ENCODE data around the gene GNPDA1.

GNPDA1 gene

DNA sequence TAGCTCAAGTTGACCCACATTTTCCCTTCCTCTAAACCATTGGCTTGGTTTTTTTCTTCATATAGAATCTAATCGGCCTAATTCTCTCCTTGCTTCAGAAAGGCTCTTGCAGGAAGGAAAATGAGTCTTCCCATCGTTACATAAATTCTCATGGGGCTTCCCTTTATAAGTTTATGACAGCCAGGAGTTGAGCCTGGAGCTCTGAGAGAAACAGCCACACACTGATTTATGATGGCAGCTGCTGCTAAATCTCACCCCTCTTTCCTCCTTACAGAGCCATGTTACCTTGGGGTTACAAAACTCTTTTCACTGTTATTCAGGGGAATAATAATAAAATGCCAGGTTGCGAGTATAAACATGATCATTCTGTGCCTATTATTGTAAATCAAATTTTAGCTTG is 49.1 kb downstream of the GNPDA1 start:
- TF ChIP-seq POLR2A (IDR thresholded peaks at IDR 0.05; ENCODE audit: low read depth, low read length) = no peak
- FAIRE-seq (no peak), DNase-seq (ENCODE audit: insufficient read length, low spot score) (no peak)

DNA sequence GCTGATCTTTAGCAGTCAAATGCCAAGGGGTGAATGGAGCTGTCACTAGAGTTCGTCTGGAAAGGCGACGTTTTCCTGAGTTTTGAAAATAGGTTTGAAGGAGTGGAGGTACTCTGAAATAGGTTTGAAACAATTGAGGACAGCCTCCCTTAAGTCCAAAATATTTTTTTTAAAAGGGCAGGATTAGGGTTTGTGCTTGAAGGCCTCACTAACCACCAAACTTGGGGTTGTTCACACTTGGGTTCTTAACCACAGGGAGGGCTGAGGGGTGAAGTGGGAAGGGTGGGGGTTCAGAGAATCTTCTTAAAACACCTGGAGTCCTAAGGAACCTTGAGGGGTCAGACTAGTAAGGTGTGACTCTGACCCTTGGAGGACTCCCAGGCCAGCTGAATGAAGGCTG is 51.4 kb downstream of the GNPDA1 start:
- TF ChIP-seq POLR2A (IDR thresholded peaks at IDR 0.05; ENCODE audit: low read depth, low read length) = no peak
- DNase-seq (ENCODE audit: insufficient read length, low spot score) (no peak), FAIRE-seq (no peak)

DNA sequence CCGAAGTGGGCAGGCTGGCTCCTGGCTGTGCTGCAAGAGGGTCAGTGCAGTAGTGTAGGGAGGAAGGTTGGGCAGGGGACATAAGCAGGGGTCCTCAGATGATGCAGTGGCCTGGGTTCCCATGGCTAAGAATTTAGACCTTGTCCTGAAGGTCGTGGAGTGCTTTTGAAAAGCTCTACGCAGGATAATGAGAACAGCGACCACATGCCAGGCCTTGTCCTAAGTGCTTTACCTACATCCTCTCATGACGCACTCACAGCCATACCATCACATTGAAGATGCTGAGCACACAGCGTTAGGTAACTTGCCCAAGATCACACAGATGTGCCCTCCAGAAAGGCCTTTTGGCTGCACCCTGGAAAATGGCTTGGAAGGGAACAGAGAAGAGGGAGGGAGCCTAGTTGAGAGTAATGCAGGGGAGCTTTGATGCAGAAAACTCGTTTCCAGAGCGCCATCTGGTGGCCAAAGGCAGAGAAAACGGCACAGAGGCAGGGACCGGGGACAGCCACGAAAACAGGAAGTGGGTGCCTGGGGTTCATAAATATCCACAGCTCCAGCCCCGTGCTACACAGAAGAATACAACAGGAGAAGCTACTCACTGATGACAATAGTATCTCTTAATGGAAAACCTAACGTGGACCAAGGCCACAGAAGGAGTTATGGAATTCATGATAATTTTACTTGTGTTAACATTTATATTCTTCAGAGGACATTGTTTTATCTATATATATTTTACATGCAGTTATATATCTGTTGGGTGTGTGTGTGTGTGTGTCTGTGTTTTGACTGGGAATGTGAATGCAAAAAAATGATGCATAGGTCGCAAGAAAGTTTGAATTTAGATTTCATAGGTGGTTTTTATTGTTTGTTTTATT is 52.1 kb downstream of the GNPDA1 start:
- no peak for TF ChIP-seq POLR2A (IDR thresholded peaks at IDR 0.05; ENCODE audit: low read depth, low read length)
- DNase-seq (ENCODE audit: insufficient read length, low spot score) = peak; percentile 81
- FAIRE-seq = peak; percentile 30

DNA sequence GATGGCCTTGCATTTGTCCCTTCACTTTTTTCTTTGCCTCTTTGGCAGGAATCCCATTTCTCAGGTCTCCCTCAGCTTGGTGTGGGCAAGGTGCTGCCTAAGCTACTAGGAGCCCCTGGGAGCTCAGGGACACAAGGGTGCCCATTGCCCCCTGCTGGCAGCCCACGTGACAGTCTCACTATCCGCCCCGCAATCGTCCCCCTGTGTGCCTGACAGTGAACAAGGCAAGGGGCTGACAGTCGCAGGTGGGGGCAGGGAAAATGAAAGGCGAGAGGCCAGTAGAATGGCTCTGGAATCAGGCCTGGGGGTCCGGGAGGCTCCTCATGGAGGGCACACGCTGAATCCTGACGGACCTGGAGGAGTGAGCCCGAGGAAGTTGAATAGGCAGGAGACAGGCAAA is 52.8 kb downstream of the GNPDA1 start:
- DNase-seq (ENCODE audit: insufficient read length, low spot score) = no peak
- no peak for TF ChIP-seq POLR2A (IDR thresholded peaks at IDR 0.05; ENCODE audit: low read depth, low read length)
- no peak for FAIRE-seq

DNA sequence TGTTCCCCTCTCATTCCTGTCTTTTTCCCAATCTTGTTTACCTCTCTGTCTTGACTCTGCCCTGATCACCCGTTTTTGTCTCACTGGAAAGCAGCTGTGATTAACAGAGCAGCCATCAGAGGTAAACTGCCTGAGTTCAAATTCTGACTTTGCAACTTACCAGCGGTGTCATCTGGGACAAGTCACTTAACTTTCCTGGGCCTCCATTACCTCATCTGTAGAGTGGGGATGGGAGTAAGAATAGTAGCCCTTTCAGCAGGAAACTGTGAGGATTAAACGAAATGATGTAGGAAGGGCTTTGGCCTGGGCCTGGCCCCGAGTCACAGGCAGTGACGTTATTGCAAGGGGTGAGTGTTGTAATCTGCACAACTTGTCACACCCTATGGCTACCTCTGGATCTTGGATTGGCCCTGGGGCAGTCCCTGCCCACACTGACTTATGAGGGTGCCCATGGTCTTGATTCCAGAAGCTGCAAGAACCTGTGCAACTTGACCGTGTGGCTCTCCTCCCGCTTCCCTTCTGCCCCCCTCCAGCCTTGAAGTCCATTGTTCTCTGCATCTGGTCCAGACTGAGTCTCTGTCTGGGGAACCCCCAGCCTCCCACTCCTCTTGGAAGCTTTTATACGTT is 54.2 kb downstream of the GNPDA1 start:
- DNase-seq (ENCODE audit: insufficient read length, low spot score) (no peak), FAIRE-seq (no peak)
- TF ChIP-seq POLR2A (IDR thresholded peaks at IDR 0.05; ENCODE audit: low read depth, low read length) = no peak

DNA sequence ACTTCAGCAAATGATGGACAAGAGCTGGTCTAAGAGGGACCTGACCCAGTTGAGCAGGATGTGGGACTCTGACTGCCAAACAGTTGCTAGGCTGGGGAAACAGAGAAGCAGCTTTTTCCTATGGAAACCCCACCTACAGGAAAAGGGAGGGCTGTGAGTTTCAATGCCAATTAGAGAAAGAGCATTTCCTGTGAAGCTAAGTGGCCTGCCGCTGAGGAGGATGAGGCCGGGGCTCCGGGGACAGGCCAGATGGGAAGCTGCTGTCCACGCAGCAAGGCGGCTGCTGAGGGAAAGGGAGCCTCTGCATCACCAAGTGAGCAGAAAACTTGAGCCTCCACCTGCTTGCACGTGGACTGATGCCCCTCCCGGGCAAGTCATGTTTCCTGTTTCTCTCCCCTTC is 54.7 kb downstream of the GNPDA1 start, which contains the start of gene PCDH12:
Gene PCDH12 (minus strand): TSS at position 90 of the 400 bp plus-strand sequence. CDS start 351 bp downstream, outside the sequence.
- no peak for FAIRE-seq
- no peak for DNase-seq (ENCODE audit: insufficient read length, low spot score)

DNA sequence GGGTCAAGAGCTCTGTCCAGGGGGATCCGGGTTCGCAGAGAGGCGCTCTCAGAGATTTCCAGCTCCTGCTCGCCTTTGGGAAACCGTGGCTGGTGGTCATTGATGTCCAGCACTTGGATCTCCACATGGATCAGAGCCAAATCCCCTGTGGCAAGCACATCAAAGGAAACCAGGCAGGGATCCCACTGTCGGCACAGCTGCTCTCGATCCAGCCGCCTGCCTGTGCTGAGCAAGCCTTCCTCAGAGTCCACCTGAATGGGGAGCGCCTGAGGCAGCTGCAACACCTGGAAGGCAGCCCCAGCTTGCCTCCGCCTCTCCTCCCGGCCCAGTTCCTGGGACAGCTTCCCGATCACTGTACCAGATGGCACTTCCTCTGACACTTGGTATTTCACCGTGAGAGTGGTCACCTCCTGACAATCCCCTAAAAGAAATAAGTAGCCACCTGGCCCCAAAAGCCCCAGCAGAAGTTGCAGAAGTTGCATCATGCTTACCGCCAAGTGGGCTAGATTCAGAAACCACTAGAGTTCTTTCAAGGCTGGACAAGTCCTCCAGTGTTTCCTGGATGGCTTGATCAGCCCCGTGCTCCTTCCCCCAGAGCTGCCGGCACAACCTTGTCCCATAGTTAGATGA is 55.3 kb downstream of the GNPDA1 start:
- TF ChIP-seq POLR2A (IDR thresholded peaks at IDR 0.05; ENCODE audit: low read depth, low read length) = no peak
- DNase-seq (ENCODE audit: insufficient read length, low spot score) (no peak), FAIRE-seq (no peak)

More for the DNA sequence above, 54.7 kb downstream of the GNPDA1 start, which contains the start of gene PCDH12:
- no peak for TF ChIP-seq POLR2A (IDR thresholded peaks at IDR 0.05; ENCODE audit: low read depth, low read length)

DNA sequence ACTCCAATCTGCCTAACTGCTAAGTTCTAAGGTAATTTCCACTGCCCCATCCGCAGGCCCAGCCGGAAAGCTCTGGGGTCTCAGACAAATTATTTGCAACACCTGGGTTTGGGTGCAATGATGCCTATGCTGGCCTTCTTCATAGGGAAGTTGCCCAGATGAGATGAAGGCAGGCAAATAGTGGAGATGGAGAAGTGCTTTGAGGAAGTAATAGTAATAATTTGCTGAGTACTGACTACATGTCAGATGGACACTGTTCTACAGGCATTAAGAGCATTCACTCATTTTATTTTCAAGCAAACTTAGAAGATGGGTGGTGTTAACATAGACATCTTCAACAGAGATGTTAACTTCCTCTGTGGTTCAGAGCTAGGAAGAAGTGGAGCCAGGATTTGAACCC is 58.6 kb downstream of the GNPDA1 start:
- DNase-seq (ENCODE audit: insufficient read length, low spot score) (no peak), FAIRE-seq (no peak)
- TF ChIP-seq POLR2A (IDR thresholded peaks at IDR 0.05; ENCODE audit: low read depth, low read length) = no peak

DNA sequence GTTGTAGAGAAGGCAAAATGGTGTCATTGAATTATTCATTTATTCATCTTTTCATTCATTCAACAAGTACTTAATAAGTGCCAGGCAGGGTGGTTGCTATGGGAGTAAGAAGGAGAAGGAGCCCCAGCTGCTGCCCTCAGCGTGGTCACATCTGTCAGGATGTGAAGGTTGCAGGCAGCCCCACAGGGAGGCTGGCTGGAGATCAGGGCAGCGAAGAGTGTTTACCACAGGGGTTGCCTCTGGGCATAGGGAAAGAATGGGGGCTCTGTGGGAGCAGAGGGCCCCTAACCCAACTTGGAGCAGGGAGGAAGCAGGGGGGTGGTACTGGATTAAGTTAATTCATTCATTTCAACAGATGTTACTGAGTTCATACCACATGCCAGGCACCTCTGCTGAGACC is 60.8 kb downstream of the GNPDA1 start:
- FAIRE-seq (no peak), DNase-seq (ENCODE audit: insufficient read length, low spot score) (no peak)
- TF ChIP-seq POLR2A (IDR thresholded peaks at IDR 0.05; ENCODE audit: low read depth, low read length) = no peak

DNA sequence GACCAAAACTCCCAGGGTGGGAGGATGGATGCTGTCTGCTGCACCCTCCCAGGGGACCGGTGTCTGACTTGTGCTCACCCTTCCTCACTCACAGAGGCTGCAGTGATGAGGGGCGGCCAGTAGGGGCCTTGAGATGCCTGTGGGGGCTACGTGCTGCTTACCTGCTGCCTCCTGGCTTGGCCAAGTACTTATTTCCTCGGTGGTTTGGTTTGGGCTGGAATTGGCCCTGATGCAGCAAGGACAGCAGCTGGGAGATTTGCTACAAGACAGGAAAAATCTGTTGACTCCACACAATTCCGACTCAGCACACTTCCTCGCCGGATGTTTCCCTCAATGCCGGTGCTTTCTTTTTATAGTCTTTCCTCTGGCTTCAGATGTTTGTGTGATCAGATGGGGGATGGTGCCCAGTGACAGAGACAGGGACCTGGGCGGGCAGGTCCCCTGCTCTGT is 61.5 kb downstream of the GNPDA1 start:
- TF ChIP-seq POLR2A (IDR thresholded peaks at IDR 0.05; ENCODE audit: low read depth, low read length) = no peak
- no peak for DNase-seq (ENCODE audit: insufficient read length, low spot score)
- no peak for FAIRE-seq

All from H54 (cell line).